H9 (cell line): ENCODE data around the gene LRRK1. TPM values are rescaled to one million over a fixed set of nuclear protein-coding genes. Genes with fewer than 3 reads are reported as not detected.

Experiments used
- DNase-seq: peaks from one replicate; pipeline ENCODE4 v3.0.0-alpha.2; 2017
- H2AFZ ChIP-seq: one replicate; pipeline ENCODE4 v1.6.1; 2013; ENCODE audit warnings: mild to moderate bottlenecking, low read length, control low read depth, moderate library complexity
- H2AK5ac ChIP-seq: 2 replicates; pipeline ENCODE4 v1.6.1; 2013; ENCODE audit warnings: low read length, control low read depth, mixed read lengths; ENCODE audit not compliant: insufficient read length
- H2BK120ac ChIP-seq: one replicate; pipeline ENCODE4 v1.6.1; 2013; ENCODE audit warnings: low read depth, mild to moderate bottlenecking, low read length, control low read depth, inconsistent platforms; ENCODE audit not compliant: poor library complexity, severe bottlenecking
- H2BK12ac ChIP-seq: 2 replicates; pipeline ENCODE4 v1.6.1; 2013; ENCODE audit warnings: low read length, control low read depth, mixed read lengths, low read depth; ENCODE audit not compliant: insufficient read length
- H2BK15ac ChIP-seq: 2 replicates; pipeline ENCODE4 v1.6.1; 2013; ENCODE audit warnings: low read depth, low read length, control low read depth
- H2BK20ac ChIP-seq: one replicate; pipeline ENCODE4 v1.6.1; 2013; ENCODE audit warnings: low read depth, mild to moderate bottlenecking, low read length, control low read depth, inconsistent platforms; ENCODE audit not compliant: poor library complexity, severe bottlenecking
- H2BK5ac ChIP-seq: 2 replicates; pipeline ENCODE4 v1.6.1; 2013; ENCODE audit warnings: low read length, control low read depth, mixed read lengths; ENCODE audit not compliant: insufficient read length
- H3K14ac ChIP-seq: 2 replicates; pipeline ENCODE4 v1.6.1; 2013; ENCODE audit warnings: low read length, control low read depth; ENCODE audit not compliant: insufficient read depth
- H3K18ac ChIP-seq: 2 replicates; pipeline ENCODE4 v1.6.1; 2013; ENCODE audit warnings: low read depth, mild to moderate bottlenecking, mixed read lengths, low read length, control low read depth; ENCODE audit not compliant: insufficient read length
- H3K23ac ChIP-seq: 2 replicates; pipeline ENCODE4 v1.6.1; 2013; ENCODE audit warnings: low read length, control low read depth, mixed read lengths, low read depth; ENCODE audit not compliant: insufficient read length
- H3K23me2 ChIP-seq: 2 replicates; pipeline ENCODE4 v1.6.1; 2013; ENCODE audit warnings: low read depth, mild to moderate bottlenecking, mixed read lengths, low read length, control low read depth; ENCODE audit not compliant: insufficient read length, poor library complexity, severe bottlenecking
- H3K27ac ChIP-seq: 2 replicates; pipeline ENCODE4 v1.5.1; 2013; ENCODE audit warnings: low read length, control low read depth, mixed read lengths, low read depth; ENCODE audit not compliant: insufficient read length
- H3K27me3 ChIP-seq: 2 replicates; pipeline ENCODE4 v1.6.1; 2013; ENCODE audit warnings: low read length, control low read depth, inconsistent platforms; ENCODE audit not compliant: insufficient read depth
- H3K4ac ChIP-seq: 2 replicates; pipeline ENCODE4 v1.6.1; 2013; ENCODE audit warnings: low read depth, mild to moderate bottlenecking, control low read depth, inconsistent platforms, low read length, moderate library complexity
- H3K4me1 ChIP-seq: 2 replicates; pipeline ENCODE4 v1.6.1; 2013; ENCODE audit warnings: low read length, control low read depth, inconsistent platforms; ENCODE audit not compliant: insufficient read depth
- H3K4me2 ChIP-seq: 2 replicates; pipeline ENCODE4 v1.6.1; 2013; ENCODE audit warnings: low read length, control low read depth, mixed read lengths; ENCODE audit not compliant: insufficient read length, insufficient read depth
- H3K56ac ChIP-seq: 2 replicates; pipeline ENCODE4 v1.6.1; 2013; ENCODE audit warnings: low read depth, mild to moderate bottlenecking, mixed read lengths, low read length, control low read depth; ENCODE audit not compliant: insufficient read length
- H3K79me1 ChIP-seq: 2 replicates; pipeline ENCODE4 v1.6.1; 2013; ENCODE audit warnings: low read depth, mild to moderate bottlenecking, moderate library complexity, low read length, control low read depth, inconsistent platforms; ENCODE audit not compliant: insufficient read depth, poor library complexity, severe bottlenecking
- H3K79me2 ChIP-seq: 2 replicates; pipeline ENCODE4 v1.6.1; 2013; ENCODE audit warnings: low read length, control low read depth, inconsistent platforms; ENCODE audit not compliant: insufficient read depth
- H3K9ac ChIP-seq: 2 replicates; pipeline ENCODE4 v1.6.1; 2013; ENCODE audit warnings: low read length, control low read depth, mixed read lengths; ENCODE audit not compliant: insufficient read length; ENCODE audit errors: extremely low read depth
- H3K9me3 ChIP-seq: one replicate; pipeline ENCODE4 v1.6.1; 2013; ENCODE audit warnings: low read depth, low read length, inconsistent platforms; ENCODE audit not compliant: control insufficient read depth
- H3T11ph ChIP-seq: one replicate; pipeline ENCODE4 v1.6.1; 2013; ENCODE audit warnings: mild to moderate bottlenecking, low read length, control low read depth, inconsistent platforms
- H4K20me1 ChIP-seq: one replicate; pipeline ENCODE4 v1.6.1; 2013; ENCODE audit not compliant: control insufficient read depth, insufficient read length, insufficient read depth
- H4K5ac ChIP-seq: 2 replicates; pipeline ENCODE4 v1.6.1; 2013; ENCODE audit warnings: low read depth, mild to moderate bottlenecking, mixed read lengths, low read length, control low read depth; ENCODE audit not compliant: insufficient read length
- H4K8ac ChIP-seq: replicated peaks from 2 replicates; pipeline ENCODE4 v1.6.1; 2013; ENCODE audit warnings: low read length, control low read depth, mixed read lengths, low read depth; ENCODE audit not compliant: insufficient read length
- H4K91ac ChIP-seq: 2 replicates; pipeline ENCODE4 v1.6.1; 2013; ENCODE audit warnings: low read depth, mild to moderate bottlenecking, moderate library complexity, mixed read lengths, low read length, control low read depth; ENCODE audit not compliant: insufficient read length
- H3K27ac Mint-ChIP-seq, 3 experiments: 2 replicates in 2 of 3; 3 replicates in 1 of 3; pipeline ENCODE4 v1.8.0; 2020 to 2021; ENCODE audit warnings: mixed read lengths in 3 of 3, mild to moderate bottlenecking in 1 of 3, moderate library complexity in 1 of 3
- H3K27me3 Mint-ChIP-seq: 2 replicates; pipeline ENCODE4 v1.8.0; 2021; ENCODE audit warnings: low read depth, mild to moderate bottlenecking, moderate library complexity, mixed read lengths
- H3K36me3 Mint-ChIP-seq, 3 experiments: 2 replicates in 2 of 3; 3 replicates in 1 of 3; pipeline ENCODE4 v1.8.0; 2020 to 2021; ENCODE audit warnings: low read depth in 3 of 3, mixed read lengths in 3 of 3; ENCODE audit not compliant: insufficient read depth in 1 of 3
- H3K4me1 Mint-ChIP-seq, 2 experiments: 2 replicates each; pipeline ENCODE4 v1.8.0; 2020; ENCODE audit warnings: mixed read lengths in 2 of 2
- H3K4me3 Mint-ChIP-seq, 2 experiments: 2 replicates in 1 of 2; 3 replicates in 1 of 2; pipeline ENCODE4 v1.8.0; 2020 to 2021; ENCODE audit warnings: mild to moderate bottlenecking in 2 of 2, mixed read lengths in 2 of 2, moderate library complexity in 1 of 2
- H3K9me3 Mint-ChIP-seq, 2 experiments: 2 replicates in 1 of 2; 3 replicates in 1 of 2; pipeline ENCODE4 v1.8.0; 2020; ENCODE audit warnings: mild to moderate bottlenecking in 2 of 2, mixed read lengths in 2 of 2, moderate library complexity in 1 of 2
- WGBS: extraction: QIAGEN DNeasy Blood & Tissue Kit; methylation state at CpG from one replicate; pipeline ENCODE4 v1.1.7; 2013; ENCODE audit warnings: missing lambda C conversion rate, low lambda C conversion rate, mixed read lengths; ENCODE audit not compliant: insufficient read length; ENCODE audit errors: extremely low coverage; 5-methylcytosine and 5-hydroxymethylcytosine counted together
- total RNA-seq: library from RNA; stranded (reverse); gene quantifications from 2 replicates; pipeline ENCODE4 v1.2.1, GENCODE V29; 2021
- TF ChIP-seq, protein P1 (sequence below): fragments of 200-600 bp; sonication (generic); conservative IDR thresholded peaks from 3 replicates; pipeline ENCODE4 v1.8.0; 2021; ENCODE audit warnings: antibody characterized with exemption, mild to moderate bottlenecking

The LRRK1 gene
- total RNA-seq, 1 experiment from 2014 or later: 4.0 TPM

DNA sequence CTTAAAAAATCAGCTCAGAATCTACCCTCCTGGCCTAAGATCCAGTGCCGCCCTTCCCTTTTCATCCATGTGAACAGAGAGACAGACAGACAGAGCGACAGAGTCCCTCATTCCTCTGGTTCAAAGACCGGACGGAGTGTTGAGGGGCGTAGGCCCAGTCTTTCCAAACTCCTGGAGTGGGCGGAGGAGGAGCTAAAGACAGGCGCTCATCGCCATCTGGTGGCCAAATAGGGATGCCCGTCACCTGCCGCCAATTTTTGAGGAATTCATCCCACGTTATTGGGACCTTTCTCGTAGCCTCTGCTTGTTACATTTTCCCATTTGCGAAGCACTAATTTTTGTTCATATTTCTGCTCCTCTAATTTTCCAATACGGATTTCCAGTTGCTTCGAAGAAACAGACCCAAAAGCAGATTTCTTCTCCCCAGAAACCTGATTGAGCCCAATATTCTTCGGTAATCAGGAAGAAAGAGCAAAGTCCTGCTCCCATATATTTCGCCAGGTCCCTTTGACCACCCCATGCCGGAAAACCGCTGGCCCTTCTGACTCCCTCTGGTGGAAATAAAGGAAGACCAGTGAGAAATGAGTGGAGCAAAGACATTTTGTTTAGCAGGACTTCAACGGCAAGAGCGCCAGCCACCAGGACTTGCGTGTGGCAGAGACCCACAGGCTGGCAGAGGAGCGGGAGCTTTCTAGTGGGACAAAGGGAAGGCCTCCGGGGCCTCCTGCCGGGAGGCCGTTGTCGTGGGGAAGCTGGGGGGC is 88.0 kb downstream of the LRRK1 start:
- H3K23me2 ChIP-seq: peaks cover 6% of the 10 kb centered on the region
- no peak overlapping the region for H2BK5ac ChIP-seq
- no peak overlapping the region for H3K27ac ChIP-seq
- WGBS: no CpG with 5 or more reads among the region's 27 CpGs
- no peak overlapping the region for H2AFZ ChIP-seq
- H3K79me2 ChIP-seq: no peaks in the 10 kb centered on the region
- H3K27ac Mint-ChIP-seq: no peak overlapping the region
- H3K23ac ChIP-seq: no peak overlapping the region
- H2BK12ac ChIP-seq: no peak overlapping the region
- no peaks in the 10 kb centered on the region for H3K79me1 ChIP-seq
- no peak overlapping the region for H3K9ac ChIP-seq
- no peak overlapping the region for H2AK5ac ChIP-seq
- H3K56ac ChIP-seq: no peak overlapping the region
- peak; percentile 81 for DNase-seq
- no peak overlapping the region for H4K91ac ChIP-seq
- no peak overlapping the region for H4K8ac ChIP-seq
- peaks cover 22 to 25% of the 10 kb centered on the region in 2 experiments for H3K4me1 Mint-ChIP-seq
- TF ChIP-seq, protein P1, sequence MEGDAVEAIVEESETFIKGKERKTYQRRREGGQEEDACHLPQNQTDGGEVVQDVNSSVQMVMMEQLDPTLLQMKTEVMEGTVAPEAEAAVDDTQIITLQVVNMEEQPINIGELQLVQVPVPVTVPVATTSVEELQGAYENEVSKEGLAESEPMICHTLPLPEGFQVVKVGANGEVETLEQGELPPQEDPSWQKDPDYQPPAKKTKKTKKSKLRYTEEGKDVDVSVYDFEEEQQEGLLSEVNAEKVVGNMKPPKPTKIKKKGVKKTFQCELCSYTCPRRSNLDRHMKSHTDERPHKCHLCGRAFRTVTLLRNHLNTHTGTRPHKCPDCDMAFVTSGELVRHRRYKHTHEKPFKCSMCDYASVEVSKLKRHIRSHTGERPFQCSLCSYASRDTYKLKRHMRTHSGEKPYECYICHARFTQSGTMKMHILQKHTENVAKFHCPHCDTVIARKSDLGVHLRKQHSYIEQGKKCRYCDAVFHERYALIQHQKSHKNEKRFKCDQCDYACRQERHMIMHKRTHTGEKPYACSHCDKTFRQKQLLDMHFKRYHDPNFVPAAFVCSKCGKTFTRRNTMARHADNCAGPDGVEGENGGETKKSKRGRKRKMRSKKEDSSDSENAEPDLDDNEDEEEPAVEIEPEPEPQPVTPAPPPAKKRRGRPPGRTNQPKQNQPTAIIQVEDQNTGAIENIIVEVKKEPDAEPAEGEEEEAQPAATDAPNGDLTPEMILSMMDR: peak; percentile 95
- no peaks in the 10 kb centered on the region for H3K27me3 ChIP-seq
- peaks cover 20 to 21% of the 10 kb centered on the region in 2 experiments for H3K9me3 Mint-ChIP-seq
- H2BK15ac ChIP-seq: no peak overlapping the region
- peaks cover 8% of the 10 kb centered on the region for H3K9me3 ChIP-seq
- no peak overlapping the region for H3K18ac ChIP-seq
- H3K14ac ChIP-seq: no peak overlapping the region
- peak overlapping the region; percentile 67 for H3K4me2 ChIP-seq
- no peak overlapping the region for H4K5ac ChIP-seq
- H3K27me3 Mint-ChIP-seq: peaks cover 37% of the 10 kb centered on the region
- peaks cover 4% of the 10 kb centered on the region; the same call in 1 of the 2 replicates for H3K4me1 ChIP-seq
- H2BK20ac ChIP-seq: no peak overlapping the region
- no peaks in the 10 kb centered on the region for H4K20me1 ChIP-seq
- H3K4me3 Mint-ChIP-seq: peak overlapping the region; percentile 73 to 82
- H3T11ph ChIP-seq: no peak overlapping the region
- peaks cover 8 to 21% (median 10%) of the 10 kb centered on the region in 3 experiments; a peak in 5 of 7 replicates for H3K36me3 Mint-ChIP-seq
- H2BK120ac ChIP-seq: no peak overlapping the region
- no peak overlapping the region for H3K4ac ChIP-seq
